Activated T-helper 1 cell treated with Interleukin-2 at 50 U/mL for 16 hours (primary cell): ENCODE data around the gene GJB6.
"Not testable (repeated sequence)": the region's sequence is repeated elsewhere in the genome, so short reads cannot be mapped to it uniquely, and the experiment has no call there.

Experiments
- DNase-seq: peaks from one replicate; pipeline ENCODE4 v3.0.0-alpha.2; 2020; ENCODE audit warnings: low read depth

GJB6 gene

GRCh38 chr13:20231839-20232555 is at the start of gene GJB6:
GJB6 (minus strand) TSS chr13:20232319; CDS start chr13:20223480, 8,839 bp downstream.
- DNase-seq = no peak

GRCh38 chr13:20276901-20277300 is 44.8 kb upstream of the GJB6 start:
- not testable (repeated sequence) for DNase-seq

DNA sequence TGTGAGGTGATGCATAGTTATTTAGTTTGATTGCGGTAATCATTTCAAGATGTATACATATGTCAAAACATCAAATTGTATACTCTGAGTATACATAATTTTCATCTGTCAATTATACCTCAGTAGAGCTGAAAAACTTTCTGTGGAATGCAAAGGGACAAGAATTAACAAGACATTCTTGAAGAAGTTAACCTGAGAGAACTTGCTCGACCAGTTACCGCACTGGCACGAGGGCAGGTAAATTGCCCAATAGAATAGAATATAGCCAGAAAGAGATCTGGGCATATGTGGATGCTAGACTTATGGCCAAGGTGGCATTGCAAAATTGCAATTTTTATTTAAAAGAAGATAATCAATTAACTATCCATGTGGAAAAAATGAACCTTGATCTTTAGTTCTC is 42.3 kb upstream of the GJB6 start:
- DNase-seq = no peak

GRCh38 chr13:20272588-20273171 is 40.6 kb upstream of the GJB6 start:
- DNase-seq = no peak

DNA sequence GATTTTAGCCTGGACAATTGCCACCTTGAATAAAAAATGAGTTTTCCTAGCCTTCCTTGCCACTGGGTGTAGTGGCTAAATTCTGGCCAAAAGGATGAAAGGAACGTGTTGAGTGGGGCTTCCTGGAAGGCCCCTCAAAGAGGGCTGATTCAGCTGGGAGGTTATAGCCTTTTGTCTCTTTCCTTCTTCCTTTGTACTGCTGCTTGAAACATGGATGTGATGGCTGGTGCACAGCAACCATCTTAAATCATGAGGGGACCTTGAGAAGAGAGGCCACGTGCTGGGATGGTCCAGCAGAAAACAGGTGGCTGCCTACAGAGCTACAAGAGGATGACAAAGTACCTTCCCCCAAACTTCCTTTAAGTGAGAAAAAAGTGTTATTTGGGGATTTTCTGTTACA is 40.0 kb upstream of the GJB6 start:
- DNase-seq = no peak

DNA sequence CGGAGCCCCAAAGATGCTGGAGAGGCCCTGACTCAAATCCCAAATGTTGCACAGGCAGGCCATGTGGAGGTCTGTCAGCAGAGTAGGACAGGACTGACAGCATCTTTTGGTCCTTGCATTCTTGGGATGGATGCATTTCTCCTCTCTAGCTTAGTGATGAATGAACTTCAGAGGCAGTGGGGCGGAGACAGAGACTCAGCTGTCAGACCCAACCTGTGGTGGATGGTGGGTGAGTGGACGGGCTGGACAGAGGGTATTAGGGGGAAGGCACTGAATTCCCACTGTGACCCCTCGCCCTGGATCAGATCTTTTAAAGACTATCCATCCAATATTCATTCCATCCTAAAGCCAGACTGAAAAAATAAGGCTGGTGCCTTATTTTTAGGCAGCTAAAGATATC is 39.3 kb upstream of the GJB6 start:
- no peak for DNase-seq

- DNase-seq = no peak
Observed at GRCh38 chr13:20270163-20270865, 38.2 kb upstream of the GJB6 start.

- DNase-seq = no peak
Observed at GRCh38 chr13:20264271-20265018, 32.3 kb upstream of the GJB6 start.

- DNase-seq = no peak
Observed at GRCh38 chr13:20263393-20264044, 31.4 kb upstream of the GJB6 start.

DNA sequence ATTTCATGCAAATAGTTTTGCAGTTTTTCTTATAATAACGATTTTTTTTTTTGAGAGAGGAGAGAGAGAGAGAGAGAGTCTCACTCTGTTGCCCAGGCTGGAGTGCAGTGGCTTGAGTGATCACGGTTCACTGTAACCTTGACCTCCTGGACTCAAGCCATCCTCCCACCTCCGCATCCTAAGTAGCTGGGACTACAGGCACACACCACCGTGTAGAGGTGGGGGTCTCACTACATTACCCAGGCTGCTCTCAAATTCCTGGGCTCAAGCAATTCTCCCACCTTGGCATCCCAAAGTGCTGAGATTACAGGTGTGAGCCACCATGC is 26.8 kb upstream of the GJB6 start:
- DNase-seq = no peak

- DNase-seq = no peak
Observed at GRCh38 chr13:20258208-20258962, 26.3 kb upstream of the GJB6 start.

GRCh38 chr13:20254076-20254475 is 22.0 kb upstream of the GJB6 start:
- no peak for DNase-seq

- no peak for DNase-seq
Observed at GRCh38 chr13:20249913-20250312, 17.8 kb upstream of the GJB6 start.

DNA sequence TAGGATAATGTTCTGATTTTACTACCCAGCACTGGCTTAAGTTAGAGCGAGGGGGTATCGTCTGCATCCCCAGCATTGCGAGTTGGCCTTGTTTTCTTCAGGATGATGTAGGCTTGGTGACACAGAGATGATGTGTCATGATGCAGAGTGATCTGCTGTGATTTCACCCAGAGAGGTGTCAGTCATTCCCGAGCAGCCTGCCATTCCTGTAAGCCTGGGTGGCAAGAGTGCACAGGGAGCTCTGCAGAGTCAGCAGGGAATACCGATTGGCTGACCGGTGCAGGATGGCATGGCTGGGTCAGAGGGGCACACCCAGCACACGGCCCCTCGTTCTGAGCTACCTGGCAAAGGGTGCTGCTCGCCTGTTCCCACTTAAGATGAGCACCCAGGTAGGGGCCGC is 15.8 kb upstream of the GJB6 start:
- no peak for DNase-seq

DNA sequence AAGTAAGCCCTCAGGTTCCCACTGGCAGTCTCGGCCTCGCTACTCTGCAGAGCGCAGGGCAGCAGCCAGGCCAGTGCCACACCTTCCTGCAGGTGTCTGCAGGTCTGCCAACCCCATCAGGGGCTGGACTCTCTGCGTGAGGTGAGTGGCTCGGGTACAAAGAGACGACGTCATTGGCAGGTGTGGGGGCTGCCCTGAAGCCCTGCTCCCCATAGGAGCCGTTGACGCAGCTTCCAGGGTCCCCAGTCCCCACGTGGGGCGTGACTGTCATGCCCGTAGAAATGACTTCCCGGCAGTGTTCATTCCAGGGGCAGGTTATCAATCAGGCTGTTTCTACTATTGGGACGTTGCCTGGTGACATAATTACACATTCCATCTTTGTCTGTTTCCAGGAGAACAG is 15.3 kb upstream of the GJB6 start:
- DNase-seq = no peak

- no peak for DNase-seq
Observed at GRCh38 chr13:20241593-20241992, 9.5 kb upstream of the GJB6 start.

DNA sequence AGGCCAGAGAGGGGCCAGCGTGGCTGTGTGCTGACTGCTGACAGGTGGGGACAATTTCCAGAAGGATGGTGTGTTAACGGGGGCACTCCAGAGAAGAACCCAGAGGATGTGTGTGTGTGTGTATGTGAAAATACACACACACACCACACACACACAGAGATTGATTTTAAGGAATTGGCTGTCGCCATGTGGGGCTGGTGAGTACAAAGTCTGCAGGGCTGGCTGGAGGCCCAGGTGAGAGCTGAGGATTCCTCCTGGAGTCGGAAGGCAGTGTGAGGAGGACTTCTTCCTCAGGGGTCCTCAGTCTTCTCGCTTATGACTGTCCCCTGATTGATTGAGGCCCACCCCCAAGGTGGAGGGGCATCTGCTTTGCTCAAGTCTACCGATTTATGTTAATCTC is 7.6 kb upstream of the GJB6 start:
- DNase-seq = no peak

GRCh38 chr13:20232556-20233277 is 598 bp upstream of the GJB6 start:
- DNase-seq = no peak

DNA sequence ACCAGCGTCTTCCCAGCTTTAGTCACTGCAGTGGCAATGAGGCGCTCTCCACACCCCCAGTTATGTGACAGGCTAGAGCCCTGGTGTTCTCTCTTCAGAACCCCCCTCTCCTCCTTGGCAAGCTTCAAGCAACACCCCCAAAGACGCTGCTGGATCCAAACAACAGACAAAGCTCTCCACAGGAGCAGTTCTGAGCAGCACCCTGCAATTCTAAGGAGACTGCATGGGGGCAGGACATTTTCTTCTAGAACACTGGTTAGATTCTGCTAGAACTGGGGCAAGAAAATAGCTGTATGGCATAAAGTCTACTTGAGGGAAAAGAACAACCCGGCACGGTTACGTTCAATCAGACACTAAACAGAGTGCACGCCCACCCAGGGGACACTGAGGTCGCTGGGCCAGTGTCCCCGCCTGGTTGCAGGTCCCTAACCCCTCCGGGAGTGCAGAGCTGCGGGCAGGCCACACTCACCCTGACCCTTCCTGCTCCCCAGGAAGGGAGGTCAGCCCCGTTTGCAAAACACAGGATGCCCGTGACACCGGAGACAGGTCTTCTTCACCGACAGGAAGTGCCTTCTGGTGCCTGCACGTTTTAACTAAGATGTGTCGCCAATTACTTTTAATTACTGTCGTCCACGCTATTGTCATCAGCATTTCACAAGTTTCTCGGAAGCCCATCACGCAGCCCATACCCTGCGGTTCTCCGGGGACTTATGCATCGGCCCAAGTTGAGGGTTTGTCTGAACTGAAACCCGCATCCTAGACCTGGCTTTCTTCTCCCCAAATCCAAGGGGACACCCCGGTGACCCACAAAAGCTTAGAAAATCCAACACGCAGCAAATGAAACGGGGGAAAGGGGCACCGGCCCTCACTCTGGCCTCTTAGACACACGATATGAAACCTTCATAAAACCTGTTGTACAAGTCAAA is 943 bp downstream of the GJB6 start:
- no peak for DNase-seq

DNA sequence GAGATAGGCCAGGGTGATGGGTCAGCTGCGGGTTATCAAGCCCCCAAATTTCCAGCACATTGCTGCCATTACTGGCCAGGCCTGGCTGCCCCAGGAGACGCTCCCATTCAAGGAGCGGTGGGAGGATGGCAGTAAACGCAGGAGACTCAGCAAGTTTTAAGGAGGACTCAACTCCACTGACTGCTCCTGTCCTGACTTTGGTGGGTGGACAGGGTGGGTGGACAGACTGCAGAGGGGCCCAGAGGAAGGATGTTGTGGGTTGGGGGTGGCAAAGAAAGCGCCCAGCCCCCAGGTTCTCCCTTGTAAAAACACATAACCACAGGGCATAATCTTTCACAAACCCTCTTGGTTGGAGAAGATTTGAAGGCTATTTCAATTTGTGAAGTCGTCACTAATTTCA is 4.4 kb downstream of the GJB6 start:
- no peak for DNase-seq
